ENCODE results near the gene C2orf49.

Gene C2orf49

GRCh38 chr2:105397025-105397722, 59.8 kb downstream of the C2orf49 start:
- Histone ChIP-seq H3K27ac (ENCODE audit: low read length, poor library complexity, severe bottlenecking) (peak overlapping the region; percentile 96), H3K9me3 (ENCODE audit: control insufficient read depth, low read length) (no peaks in the 10 kb centered on the region), H4K8ac (ENCODE audit: low read length) (peak overlapping the region; percentile 66), H2BK12ac (ENCODE audit: low read length in 2 of 2) (peak overlapping the region in 1 of 2 experiments; percentile 16), H3K9ac (ENCODE audit: low read length) (peak overlapping the region; percentile 98), H3K4ac (ENCODE audit: low read depth in 1 of 2, low read length in 2 of 2) (peak overlapping the region; percentile 66 to 93), H3K79me1 (replicated peaks; ENCODE audit: low read length, poor library complexity, severe bottlenecking) (peaks cover 12% of the 10 kb centered on the region), H2AK5ac (ENCODE audit: low read length, severe bottlenecking) (peak overlapping the region; percentile 49), H3K23ac (ENCODE audit: low read length in 2 of 2) (no peak overlapping the region), H3K14ac (ENCODE audit: low read length in 2 of 2) (peak overlapping the region in 1 of 2 experiments; percentile 2), H3K4me2 (ENCODE audit: low read length, poor library complexity, severe bottlenecking) (peak overlapping the region; percentile 55), H4K91ac (ENCODE audit: low read length) (peak overlapping the region; percentile 67), H2BK15ac (ENCODE audit: low read depth, poor library complexity, severe bottlenecking) (no peak overlapping the region), H3K18ac (ENCODE audit: low read depth in 1 of 2, low read length in 2 of 2) (peak overlapping the region; percentile 13 to 71), H3K36me3 (ENCODE audit: control insufficient read depth in 1 of 2, insufficient read depth in 2 of 2, low read depth in 1 of 2, low read length in 2 of 2) (peaks cover 23 to 32% of the 10 kb centered on the region in 2 experiments), H2BK120ac (ENCODE audit: low read depth, low read length) (peak overlapping the region; percentile 50), H2AFZ (ENCODE audit: low read depth, low read length) (no peak overlapping the region), H2BK5ac (ENCODE audit: low read depth, low read length, poor library complexity, severe bottlenecking) (peak overlapping the region; percentile 31), H3K4me1 (ENCODE audit: control insufficient read depth, insufficient read depth, low read depth, low read length) (peaks cover 24% of the 10 kb centered on the region), H3K27me3 (ENCODE audit: control insufficient read depth in 1 of 2, insufficient read depth in 1 of 2, low read length in 2 of 2) (no peaks in the 10 kb centered on the region), H3K4me3 (ENCODE audit: insufficient read depth in 1 of 2, low read depth in 1 of 2, low read length in 2 of 2) (peak overlapping the region; percentile 43 to 88)
- 69% methylated on average over 9 of the region's 13 CpGs for WGBS
- DNase-seq, result no peak

- Histone ChIP-seq H3K23ac (ENCODE audit: low read length in 2 of 2) (no peak overlapping the region), H3K4me3 (ENCODE audit: insufficient read depth in 1 of 2, low read depth in 1 of 2, low read length in 2 of 2) (peak overlapping the region; percentile 31 to 88), H3K9me3 (ENCODE audit: control insufficient read depth, low read length) (no peaks in the 10 kb centered on the region), H3K9ac (ENCODE audit: low read length) (peak overlapping the region; percentile 98), H4K91ac (ENCODE audit: low read length) (no peak overlapping the region), H2BK5ac (ENCODE audit: low read depth, low read length, poor library complexity, severe bottlenecking) (no peak overlapping the region), H3K79me1 (replicated peaks; ENCODE audit: low read length, poor library complexity, severe bottlenecking) (peaks cover 12% of the 10 kb centered on the region), H2AK5ac (ENCODE audit: low read length, severe bottlenecking) (no peak overlapping the region), H4K8ac (ENCODE audit: low read length) (no peak overlapping the region), H2BK12ac (ENCODE audit: low read length in 2 of 2) (no peak overlapping the region), H3K4ac (ENCODE audit: low read depth in 1 of 2, low read length in 2 of 2) (no peak overlapping the region), H2BK120ac (ENCODE audit: low read depth, low read length) (peak overlapping the region; percentile 100), H2BK15ac (ENCODE audit: low read depth, poor library complexity, severe bottlenecking) (no peak overlapping the region), H3K27me3 (ENCODE audit: control insufficient read depth in 1 of 2, insufficient read depth in 1 of 2, low read length in 2 of 2) (no peaks in the 10 kb centered on the region), H3K18ac (ENCODE audit: low read depth in 1 of 2, low read length in 2 of 2) (peak overlapping the region in 1 of 2 experiments; percentile 78), H3K4me2 (ENCODE audit: low read length, poor library complexity, severe bottlenecking) (peak overlapping the region; percentile 32), H2AFZ (ENCODE audit: low read depth, low read length) (no peak overlapping the region), H3K27ac (ENCODE audit: low read length, poor library complexity, severe bottlenecking) (peak overlapping the region; percentile 100), H3K4me1 (ENCODE audit: control insufficient read depth, insufficient read depth, low read depth, low read length) (peaks cover 23% of the 10 kb centered on the region), H3K36me3 (ENCODE audit: control insufficient read depth in 1 of 2, insufficient read depth in 2 of 2, low read depth in 1 of 2, low read length in 2 of 2) (peaks cover 19 to 32% of the 10 kb centered on the region in 2 experiments), H3K14ac (ENCODE audit: low read length in 2 of 2) (no peak overlapping the region)
- DNase-seq, result no peak
- WGBS, result 0% methylated on average over 1 of the region's 6 CpGs
Observed at GRCh38 chr2:105397953-105398335, 60.6 kb downstream of the C2orf49 start.

GRCh38 chr2:105398336-105399206, 61.2 kb downstream of the C2orf49 start, which contains the start of gene FHL2:
Gene FHL2, minus strand, starts transcription at chr2:105399051. Its CDS starts 12,535 bp downstream, at chr2:105386516.
- Histone ChIP-seq H3K36me3 (ENCODE audit: control insufficient read depth in 1 of 2, insufficient read depth in 2 of 2, low read depth in 1 of 2, low read length in 2 of 2) (peaks cover 13 to 26% of the 10 kb centered on the region in 2 experiments), H3K9me3 (ENCODE audit: control insufficient read depth, low read length) (no peaks in the 10 kb centered on the region), H3K4me1 (ENCODE audit: control insufficient read depth, insufficient read depth, low read depth, low read length) (peaks cover 21% of the 10 kb centered on the region), H4K8ac (ENCODE audit: low read length) (peak within 1 kb of the TSS; percentile 99), H3K14ac (ENCODE audit: low read length in 2 of 2) (peak within 1 kb of the TSS; percentile 89 to 100), H3K9ac (ENCODE audit: low read length) (peak within 1 kb of the TSS; percentile 98), H2BK120ac (ENCODE audit: low read depth, low read length) (peak within 1 kb of the TSS; percentile 100), H2AK5ac (ENCODE audit: low read length, severe bottlenecking) (peak within 1 kb of the TSS; percentile 99), H3K27me3 (ENCODE audit: control insufficient read depth in 1 of 2, insufficient read depth in 1 of 2, low read length in 2 of 2) (no peaks in the 10 kb centered on the region), H2BK12ac (ENCODE audit: low read length in 2 of 2) (peak within 1 kb of the TSS; percentile 95 to 100), H3K18ac (ENCODE audit: low read depth in 1 of 2, low read length in 2 of 2) (peak within 1 kb of the TSS; percentile 100), H3K4me2 (ENCODE audit: low read length, poor library complexity, severe bottlenecking) (peak within 1 kb of the TSS; percentile 45), H4K91ac (ENCODE audit: low read length) (peak within 1 kb of the TSS; percentile 100), H3K27ac (ENCODE audit: low read length, poor library complexity, severe bottlenecking) (peak within 1 kb of the TSS; percentile 100), H3K23ac (ENCODE audit: low read length in 2 of 2) (peak within 1 kb of the TSS; percentile 99 to 100), H3K4ac (ENCODE audit: low read depth in 1 of 2, low read length in 2 of 2) (peak within 1 kb of the TSS; percentile 98 to 100), H2AFZ (ENCODE audit: low read depth, low read length) (peak within 1 kb of the TSS; percentile 39), H3K79me1 (replicated peaks; ENCODE audit: low read length, poor library complexity, severe bottlenecking) (peaks cover 12% of the 10 kb centered on the region), H2BK5ac (ENCODE audit: low read depth, low read length, poor library complexity, severe bottlenecking) (peak within 1 kb of the TSS; percentile 100), H3K4me3 (ENCODE audit: insufficient read depth in 1 of 2, low read depth in 1 of 2, low read length in 2 of 2) (peak within 1 kb of the TSS; percentile 88 to 98), H2BK15ac (ENCODE audit: low read depth, poor library complexity, severe bottlenecking) (peak within 1 kb of the TSS; percentile 100)
- WGBS, result under 1% methylated on average over 68 of the region's 74 CpGs
- DNase-seq, result peak; percentile 85
